Dermis blood vessel endothelial cell (primary cell): Measurements from ENCODE around the gene ADGRE2. TPM values are rescaled to one million over a fixed set of nuclear protein-coding genes. Genes with fewer than 3 reads are reported as not detected.
"Not testable (repeated sequence)": the region's sequence is repeated elsewhere in the genome, so short reads cannot be mapped to it uniquely, and the experiment has no call there.

Experiments used
- DNase-seq: peaks from one replicate; pipeline ENCODE4 v3.0.0; 2010
- total RNA-seq: library from RNA; depleted of rRNA; stranded (reverse); fragments of >200 nt; gene quantifications from 2 replicates; pipeline ENCODE4 v1.2.3, GENCODE V29; 2014

ADGRE2 gene
- total RNA-seq, 1 donor from 2014 or later: 0.17 TPM

- DNase-seq: no peak
These were observed 791 bp upstream of the ADGRE2 start for GRCh38 chr19:14779151-14779550.

- DNase-seq: not testable (repeated sequence)
These were observed 715 bp downstream of the ADGRE2 start for GRCh38 chr19:14777645-14778044.

- DNase-seq: no peak
These were observed 2.3 kb downstream of the ADGRE2 start for GRCh38 chr19:14775869-14776586.

- DNase-seq: not testable (repeated sequence)
These were observed 3.0 kb downstream of the ADGRE2 start for GRCh38 chr19:14775326-14775725.

- DNase-seq: no peak
These were observed 4.0 kb downstream of the ADGRE2 start for GRCh38 chr19:14774373-14774772.

GRCh38 chr19:14773722-14774121 is 4.6 kb downstream of the ADGRE2 start:
- DNase-seq: not testable (repeated sequence)

- no peak for DNase-seq
These were observed 5.4 kb downstream of the ADGRE2 start for GRCh38 chr19:14772995-14773394.

GRCh38 chr19:14772467-14772866 is 5.9 kb downstream of the ADGRE2 start:
- no peak for DNase-seq

GRCh38 chr19:14770944-14771839 is 7.2 kb downstream of the ADGRE2 start:
- no peak for DNase-seq

- DNase-seq: no peak
These were observed 8.2 kb downstream of the ADGRE2 start for GRCh38 chr19:14770136-14770535.

- no peak for DNase-seq
These were observed 9.2 kb downstream of the ADGRE2 start for GRCh38 chr19:14769201-14769600.

- DNase-seq: no peak
These were observed 10.4 kb downstream of the ADGRE2 start for GRCh38 chr19:14768001-14768400.

GRCh38 chr19:14767466-14767971 is 10.8 kb downstream of the ADGRE2 start:
- DNase-seq: no peak

- not testable (repeated sequence) for DNase-seq
These were observed 12.5 kb downstream of the ADGRE2 start for GRCh38 chr19:14765841-14766240.

- not testable (repeated sequence) for DNase-seq
These were observed 13.0 kb downstream of the ADGRE2 start for GRCh38 chr19:14765403-14765802.

GRCh38 chr19:14764401-14764800 is 14.0 kb downstream of the ADGRE2 start:
- DNase-seq: no peak

GRCh38 chr19:14763497-14764145 is 14.7 kb downstream of the ADGRE2 start:
- DNase-seq: no peak

GRCh38 chr19:14762111-14762510 is 16.2 kb downstream of the ADGRE2 start:
- DNase-seq: no peak

- no peak for DNase-seq
These were observed 16.8 kb downstream of the ADGRE2 start for GRCh38 chr19:14761607-14762006.

GRCh38 chr19:14758816-14759215 is 19.5 kb downstream of the ADGRE2 start:
- no peak for DNase-seq

GRCh38 chr19:14748601-14749000 is 29.8 kb downstream of the ADGRE2 start:
- no peak for DNase-seq

- no peak for DNase-seq
These were observed 31.5 kb downstream of the ADGRE2 start for GRCh38 chr19:14746886-14747285.

GRCh38 chr19:14735915-14736314 is 42.4 kb downstream of the ADGRE2 start:
- no peak for DNase-seq
